SIG-M5 treated with dmso at 0.1 percent for 504 hours (cell line): ENCODE results near the gene HAP1.

Experiments
- DNase-seq: peaks from one replicate; lab custom pipeline; 2025; ENCODE audit not compliant: unreplicated experiment; lab: John Stamatoyannopoulos, UW

HAP1 gene

DNA sequence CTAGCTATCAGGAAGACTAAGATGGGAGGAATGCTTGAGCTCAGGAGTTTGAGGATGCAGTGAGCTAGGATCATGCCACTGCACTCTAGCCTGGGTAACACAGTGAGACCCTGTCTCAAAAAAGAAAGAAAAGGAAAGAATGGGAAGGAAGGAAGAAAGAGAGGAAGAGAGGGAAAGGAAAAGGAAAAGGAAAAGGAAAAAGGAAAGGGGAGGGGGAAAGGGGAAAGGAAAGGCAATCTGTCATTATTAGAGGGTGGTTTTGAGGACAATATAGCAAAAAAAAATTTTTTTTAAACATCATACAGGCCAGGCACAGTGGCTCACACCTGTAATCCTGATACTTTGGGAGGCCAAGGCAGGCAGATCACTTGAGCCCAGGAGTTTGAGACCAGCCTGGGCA, 31.7 kb upstream of the HAP1 start:
- no peak for DNase-seq

DNA sequence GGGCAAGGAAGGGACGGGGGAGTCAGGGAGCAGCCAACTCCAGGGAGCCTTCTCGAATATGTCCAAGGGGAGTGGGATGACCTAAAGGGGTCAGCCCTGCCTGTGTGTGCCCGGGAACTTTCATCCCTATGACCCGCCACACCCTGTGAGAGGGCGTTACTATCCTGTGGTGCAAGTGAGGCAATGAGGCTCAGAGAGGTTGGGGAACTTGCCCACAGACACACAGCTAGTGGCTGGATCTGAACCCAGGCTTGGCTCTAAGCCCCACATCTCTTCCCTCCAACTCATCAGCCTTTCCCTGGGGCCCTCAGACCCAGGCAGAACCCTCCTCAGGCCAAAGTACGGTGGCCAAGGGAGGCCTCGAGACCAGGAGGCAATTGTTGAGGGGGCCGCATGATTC, 28.9 kb upstream of the HAP1 start:
- DNase-seq: no peak

DNA sequence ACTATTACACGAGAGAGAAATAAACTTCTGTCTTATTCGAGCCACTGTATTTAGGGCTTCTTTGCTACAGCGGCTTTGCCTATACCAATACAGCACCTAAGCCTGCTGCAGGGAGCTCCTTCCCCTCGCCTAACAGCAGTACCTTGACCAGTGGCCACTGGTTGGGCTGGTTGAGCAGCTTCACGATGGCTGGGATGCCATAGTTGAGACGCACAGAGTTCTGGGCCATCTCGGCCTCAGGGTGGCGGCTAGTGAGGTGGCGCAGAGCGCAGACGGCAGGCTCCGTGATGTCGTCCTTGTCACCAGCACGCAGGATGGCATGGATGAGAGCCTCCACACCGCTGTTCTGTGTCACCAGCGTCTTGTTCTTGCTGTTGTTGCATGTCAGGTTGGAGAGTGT, 28.4 kb upstream of the HAP1 start:
- no peak for DNase-seq

GRCh38 chr17:41762391-41762790, 27.9 kb upstream of the HAP1 start:
- DNase-seq: no peak

GRCh38 chr17:41760878-41761277, 26.4 kb upstream of the HAP1 start:
- DNase-seq: no peak

GRCh38 chr17:41758601-41759000, 24.2 kb upstream of the HAP1 start:
- DNase-seq: no peak

- no peak for DNase-seq
Measured at GRCh38 chr17:41754066-41754465, 19.6 kb upstream of the HAP1 start.

GRCh38 chr17:41751288-41751687, 16.8 kb upstream of the HAP1 start:
- DNase-seq: no peak

- DNase-seq: no peak
Measured at GRCh38 chr17:41750862-41751261, 16.4 kb upstream of the HAP1 start.

- no peak for DNase-seq
Measured at GRCh38 chr17:41748275-41748674, 13.8 kb upstream of the HAP1 start.

- no peak for DNase-seq
Measured at GRCh38 chr17:41741709-41742108, 7.3 kb upstream of the HAP1 start.

DNA sequence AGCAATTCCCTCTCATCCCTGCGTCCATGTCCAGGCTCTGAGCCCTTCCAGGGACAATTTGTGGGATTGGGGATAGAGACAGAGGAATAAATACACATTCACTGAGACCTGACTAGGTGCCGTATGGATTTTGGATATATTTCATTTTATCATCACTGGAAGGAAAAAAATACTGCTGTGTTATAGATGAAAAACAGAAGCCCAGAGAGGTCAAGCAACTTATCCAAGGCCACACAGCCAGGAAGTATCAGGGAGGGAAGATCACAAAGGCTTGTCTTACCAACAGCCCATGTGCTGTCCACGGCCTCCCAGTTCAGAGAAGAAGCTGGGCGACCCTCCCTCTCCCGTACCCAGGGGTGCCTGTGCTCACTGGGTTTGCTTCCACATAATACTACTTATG, 6.1 kb upstream of the HAP1 start:
- no peak for DNase-seq

- no peak for DNase-seq
Measured at GRCh38 chr17:41739661-41740352, 5.4 kb upstream of the HAP1 start.

DNA sequence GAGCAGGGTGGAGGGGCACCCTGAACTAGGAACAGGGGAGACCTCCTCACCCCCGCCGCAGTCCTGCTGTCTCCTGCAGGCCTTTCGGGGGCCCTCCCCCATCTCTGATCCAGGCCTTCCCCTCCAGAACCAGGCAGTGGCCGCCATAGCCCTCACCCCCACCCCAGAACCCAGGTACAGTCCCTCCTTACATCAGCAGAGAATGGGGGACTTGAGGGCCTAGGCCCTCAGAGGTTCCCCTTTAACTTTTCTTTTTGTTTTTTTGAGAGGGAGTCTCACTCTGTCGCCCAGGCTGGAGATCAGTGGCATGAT, 4.3 kb upstream of the HAP1 start:
- DNase-seq: no peak

DNA sequence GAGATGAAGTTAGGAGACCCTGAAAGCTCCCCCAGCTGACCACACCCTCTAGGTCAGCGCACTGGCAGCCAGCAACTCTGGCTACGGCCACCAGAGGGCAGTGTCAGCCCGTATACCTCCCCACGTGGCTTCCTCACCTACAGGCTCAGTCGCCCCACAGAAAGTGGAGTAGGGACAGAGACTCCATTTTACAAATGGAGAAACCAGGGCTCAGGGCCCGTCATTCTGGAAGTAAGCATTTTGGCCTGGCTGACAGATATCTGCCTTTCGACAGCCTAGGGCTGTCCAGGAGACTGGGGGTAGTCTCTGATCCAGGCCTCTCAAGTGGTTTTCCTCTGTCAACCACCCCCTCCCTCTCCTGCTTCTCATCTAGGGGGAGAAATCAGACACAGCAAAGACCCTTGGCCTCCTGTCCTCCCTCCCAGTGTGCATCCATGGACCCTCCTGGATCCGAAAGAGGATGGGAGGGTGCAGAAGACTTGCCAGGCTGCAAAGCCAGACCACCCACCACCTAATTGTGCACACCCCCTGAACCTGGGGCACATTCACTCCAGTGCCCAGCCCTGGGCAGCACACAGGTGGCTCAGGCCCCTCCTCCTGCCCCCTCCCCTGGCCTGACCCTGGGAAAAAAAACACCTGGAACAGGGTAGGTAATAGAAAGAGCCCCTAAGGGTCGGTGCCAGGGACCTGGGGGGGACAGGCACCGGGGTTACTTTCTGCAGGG, 3.8 kb upstream of the HAP1 start:
- DNase-seq: peak; percentile 73

- no peak for DNase-seq
Measured at GRCh38 chr17:41737680-41738023, 3.2 kb upstream of the HAP1 start.

DNA sequence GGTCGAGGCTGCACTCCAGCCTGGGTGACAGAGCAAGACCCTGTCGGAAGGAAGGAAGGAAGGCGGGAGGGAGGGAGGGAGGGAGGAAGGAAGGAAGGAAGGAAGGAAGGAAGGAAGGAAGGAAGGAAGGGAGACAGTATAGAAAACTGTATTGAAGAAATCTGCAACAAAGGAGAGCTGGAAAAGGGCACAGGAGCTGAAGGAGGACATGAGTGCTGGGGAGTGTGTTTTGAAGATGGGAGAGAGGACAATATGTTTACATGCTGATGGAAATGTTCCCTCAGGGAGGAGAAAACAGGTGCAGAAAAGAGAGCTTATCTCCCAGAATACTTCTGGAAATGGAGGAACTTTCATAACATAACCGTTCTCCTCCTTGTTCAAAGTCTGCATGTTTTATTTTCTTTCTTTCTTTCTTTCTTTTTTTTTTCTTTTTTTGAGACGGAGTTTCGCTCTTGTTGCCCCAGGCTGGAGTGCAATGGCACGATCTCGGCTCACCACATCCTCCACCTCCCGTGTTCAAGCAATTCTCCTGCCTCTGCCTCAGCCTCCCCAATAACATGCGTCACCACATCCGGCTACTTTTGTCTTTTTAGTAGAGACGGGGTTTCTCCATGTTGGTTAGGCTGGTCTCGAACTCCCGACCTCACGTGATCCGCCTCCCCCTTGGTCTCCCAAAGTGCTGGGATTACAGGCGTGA, 2.7 kb upstream of the HAP1 start:
- no peak for DNase-seq

DNA sequence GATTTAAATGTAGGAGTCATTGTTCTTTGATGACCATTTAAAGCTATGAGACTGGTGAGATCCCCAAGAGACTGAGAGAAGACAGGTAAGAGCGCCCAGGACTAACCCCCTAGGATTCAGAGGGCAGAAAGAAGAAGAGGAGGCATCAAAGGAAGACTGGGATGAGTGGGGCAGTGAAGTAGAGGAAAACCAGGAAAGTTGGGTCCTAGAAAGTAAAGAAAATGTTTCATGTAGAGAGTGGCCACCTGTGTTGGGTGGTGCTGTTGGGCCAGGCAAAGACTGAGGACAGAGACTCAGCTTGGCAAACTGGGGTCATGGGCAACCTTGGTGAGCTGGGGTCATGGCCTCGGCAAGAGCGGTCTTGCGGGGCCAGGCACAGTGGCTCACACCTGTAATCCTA, 1.3 kb upstream of the HAP1 start:
- no peak for DNase-seq

DNA sequence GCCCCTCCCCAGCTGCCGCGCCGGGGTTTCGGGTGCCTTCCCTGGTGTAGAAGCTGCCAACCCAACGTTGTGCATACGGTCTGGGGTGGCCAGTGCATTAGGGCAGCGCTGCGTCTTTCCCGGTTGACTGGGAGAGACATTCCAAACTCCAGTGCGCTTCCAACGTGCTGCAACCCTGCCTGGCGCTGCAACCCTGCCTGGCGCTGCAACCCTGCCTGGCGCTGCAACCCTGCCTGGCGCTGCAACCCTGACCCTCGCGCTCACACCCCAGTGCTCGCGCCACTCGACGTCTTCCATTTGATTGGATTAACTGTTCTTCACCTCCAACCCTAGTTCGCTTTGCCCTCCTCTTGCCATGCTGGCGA, 488 bp upstream of the HAP1 start:
- DNase-seq: no peak

GRCh38 chr17:41733348-41734138, 900 bp downstream of the HAP1 start:
- no peak for DNase-seq

GRCh38 chr17:41731836-41732235, 2.6 kb downstream of the HAP1 start:
- DNase-seq: no peak

DNA sequence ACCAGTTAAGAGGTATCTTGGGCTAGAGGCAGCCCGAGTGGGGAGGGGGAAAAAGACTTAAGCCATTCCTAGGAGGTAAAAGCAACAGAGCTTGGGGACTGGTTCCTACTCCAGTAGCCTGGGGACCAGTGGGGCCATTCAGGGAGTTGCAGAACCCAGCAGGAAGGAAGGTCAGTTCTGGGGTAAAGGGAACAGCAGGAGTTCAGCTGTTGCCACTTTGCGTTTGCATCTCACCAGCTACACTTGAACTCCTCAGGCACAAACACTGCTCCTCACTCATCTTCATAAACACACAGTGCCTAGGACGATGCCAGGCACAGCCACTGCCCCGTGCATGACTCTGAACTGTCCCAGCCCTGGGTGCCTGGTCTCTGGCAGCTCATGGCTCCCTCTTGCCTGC, 4.0 kb downstream of the HAP1 start:
- no peak for DNase-seq
